HEK293 (cell line): ENCODE results near the gene DDX10.
"Not testable (repeated sequence)": the region's sequence is repeated elsewhere in the genome, so short reads cannot be mapped to it uniquely, and the experiment has no call there.

Experiments used
- PRDM1 ChIP-seq: fragments of 450-650 bp; formaldehyde crosslinking; IDR thresholded peaks from 2 replicates; pipeline ENCODE4; 2016; ENCODE audit warnings: missing biosample characterization, missing genetic modification characterization
- SCRT2 ChIP-seq: fragments of 450-650 bp; formaldehyde crosslinking; IDR thresholded peaks from 2 replicates; pipeline ENCODE4 v1.5.1; 2016; ENCODE audit warnings: missing biosample characterization, missing genetic modification characterization
- ZNF274 ChIP-seq, 2 experiments: fragments of 200-500 bp in 1 of 2; fragments of 450-650 bp in 1 of 2; sonication (Bioruptor generic) in 1 of 2; formaldehyde crosslinking in 1 of 2; IDR thresholded peaks; 2 replicates each; pipeline versions ENCODE4 v1.5.1 to v1.6.1; 2014 to 2016; ENCODE audit warnings: borderline replicate concordance in 1 of 2, inconsistent platforms in 1 of 2, low read length in 1 of 2, missing biosample characterization in 1 of 2, missing genetic modification characterization in 1 of 2
- ZNF280D ChIP-seq: fragments of 450-650 bp; formaldehyde crosslinking; IDR thresholded peaks from 2 replicates; pipeline ENCODE4 v1.5.1; 2016; ENCODE audit warnings: missing biosample characterization, missing genetic modification characterization
- ZNF629 ChIP-seq: fragments of 450-650 bp; formaldehyde crosslinking; IDR thresholded peaks from 2 replicates; pipeline ENCODE4 v1.5.1; 2017; ENCODE audit warnings: missing biosample characterization, missing genetic modification characterization
- ZNF664 ChIP-seq: fragments of 450-650 bp; formaldehyde crosslinking; IDR thresholded peaks from 2 replicates; pipeline ENCODE4 v1.5.1; 2016; ENCODE audit warnings: missing biosample characterization, missing genetic modification characterization
- ZNF747 ChIP-seq: fragments of 450-650 bp; formaldehyde crosslinking; IDR thresholded peaks from 2 replicates; pipeline ENCODE4 v1.5.1; 2016; ENCODE audit warnings: missing biosample characterization, missing genetic modification characterization
- TF ChIP-seq, protein P1 (sequence below): fragments of 450-650 bp; formaldehyde crosslinking; IDR thresholded peaks from 2 replicates; pipeline ENCODE4 v1.5.1; 2016; ENCODE audit warnings: missing biosample characterization, missing genetic modification characterization
- TF ChIP-seq, protein P2 (sequence below): fragments of 450-650 bp; formaldehyde crosslinking; IDR thresholded peaks from 2 replicates; pipeline ENCODE4 v1.5.1; 2016; ENCODE audit warnings: missing biosample characterization, missing genetic modification characterization, low read depth
- TF ChIP-seq, protein P3 (sequence below): fragments of 450-650 bp; formaldehyde crosslinking; IDR thresholded peaks from 2 replicates; pipeline ENCODE4 v1.5.1; 2017; ENCODE audit warnings: missing biosample characterization, missing genetic modification characterization
- TF ChIP-seq, protein P4 (sequence below): fragments of 450-650 bp; formaldehyde crosslinking; IDR thresholded peaks from 2 replicates; pipeline ENCODE4 v1.5.1; 2017; ENCODE audit warnings: missing biosample characterization, missing genetic modification characterization

DNA sequence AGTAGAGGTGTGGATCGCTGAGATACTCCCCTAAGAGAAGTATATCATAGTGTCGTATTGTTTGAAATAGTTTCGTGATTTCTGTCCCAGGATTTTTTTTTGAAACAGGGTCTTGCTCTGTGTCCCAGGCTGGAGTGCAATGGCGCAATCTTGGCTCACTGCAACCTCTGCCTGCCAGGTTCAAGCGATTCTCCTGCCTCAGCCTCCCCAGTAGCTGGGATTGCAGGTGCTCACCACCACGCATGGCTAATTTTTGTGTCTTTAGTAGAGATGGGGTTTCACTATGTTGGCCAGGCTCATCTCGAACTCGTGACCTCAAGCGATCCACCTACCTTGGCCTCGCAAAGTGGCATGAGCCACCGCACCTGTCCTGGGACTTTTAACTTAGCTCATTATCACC lies 159.1 kb downstream of the DDX10 start:
- TF ChIP-seq, protein P1, sequence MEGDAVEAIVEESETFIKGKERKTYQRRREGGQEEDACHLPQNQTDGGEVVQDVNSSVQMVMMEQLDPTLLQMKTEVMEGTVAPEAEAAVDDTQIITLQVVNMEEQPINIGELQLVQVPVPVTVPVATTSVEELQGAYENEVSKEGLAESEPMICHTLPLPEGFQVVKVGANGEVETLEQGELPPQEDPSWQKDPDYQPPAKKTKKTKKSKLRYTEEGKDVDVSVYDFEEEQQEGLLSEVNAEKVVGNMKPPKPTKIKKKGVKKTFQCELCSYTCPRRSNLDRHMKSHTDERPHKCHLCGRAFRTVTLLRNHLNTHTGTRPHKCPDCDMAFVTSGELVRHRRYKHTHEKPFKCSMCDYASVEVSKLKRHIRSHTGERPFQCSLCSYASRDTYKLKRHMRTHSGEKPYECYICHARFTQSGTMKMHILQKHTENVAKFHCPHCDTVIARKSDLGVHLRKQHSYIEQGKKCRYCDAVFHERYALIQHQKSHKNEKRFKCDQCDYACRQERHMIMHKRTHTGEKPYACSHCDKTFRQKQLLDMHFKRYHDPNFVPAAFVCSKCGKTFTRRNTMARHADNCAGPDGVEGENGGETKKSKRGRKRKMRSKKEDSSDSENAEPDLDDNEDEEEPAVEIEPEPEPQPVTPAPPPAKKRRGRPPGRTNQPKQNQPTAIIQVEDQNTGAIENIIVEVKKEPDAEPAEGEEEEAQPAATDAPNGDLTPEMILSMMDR (tag by site-specific recombination) = not testable (repeated sequence)
- TF ChIP-seq ZNF747 (tag by site-specific recombination); ZNF664; ZNF280D; ZNF629 (tag by site-specific recombination); SCRT2 (tag by site-specific recombination); ZNF274 (IDR thresholded peaks at IDR 0.05; ENCODE audit: low read length); ZNF274 (tag by site-specific recombination; IDR thresholded peaks at IDR 0.05; ENCODE audit: borderline replicate concordance); PRDM1 (tag by site-specific recombination): not testable (repeated sequence)
- TF ChIP-seq, protein P2, sequence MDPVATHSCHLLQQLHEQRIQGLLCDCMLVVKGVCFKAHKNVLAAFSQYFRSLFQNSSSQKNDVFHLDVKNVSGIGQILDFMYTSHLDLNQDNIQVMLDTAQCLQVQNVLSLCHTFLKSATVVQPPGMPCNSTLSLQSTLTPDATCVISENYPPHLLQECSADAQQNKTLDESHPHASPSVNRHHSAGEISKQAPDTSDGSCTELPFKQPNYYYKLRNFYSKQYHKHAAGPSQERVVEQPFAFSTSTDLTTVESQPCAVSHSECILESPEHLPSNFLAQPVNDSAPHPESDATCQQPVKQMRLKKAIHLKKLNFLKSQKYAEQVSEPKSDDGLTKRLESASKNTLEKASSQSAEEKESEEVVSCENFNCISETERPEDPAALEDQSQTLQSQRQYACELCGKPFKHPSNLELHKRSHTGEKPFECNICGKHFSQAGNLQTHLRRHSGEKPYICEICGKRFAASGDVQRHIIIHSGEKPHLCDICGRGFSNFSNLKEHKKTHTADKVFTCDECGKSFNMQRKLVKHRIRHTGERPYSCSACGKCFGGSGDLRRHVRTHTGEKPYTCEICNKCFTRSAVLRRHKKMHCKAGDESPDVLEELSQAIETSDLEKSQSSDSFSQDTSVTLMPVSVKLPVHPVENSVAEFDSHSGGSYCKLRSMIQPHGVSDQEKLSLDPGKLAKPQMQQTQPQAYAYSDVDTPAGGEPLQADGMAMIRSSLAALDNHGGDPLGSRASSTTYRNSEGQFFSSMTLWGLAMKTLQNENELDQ = not testable (repeated sequence)
- TF ChIP-seq, protein P3, sequence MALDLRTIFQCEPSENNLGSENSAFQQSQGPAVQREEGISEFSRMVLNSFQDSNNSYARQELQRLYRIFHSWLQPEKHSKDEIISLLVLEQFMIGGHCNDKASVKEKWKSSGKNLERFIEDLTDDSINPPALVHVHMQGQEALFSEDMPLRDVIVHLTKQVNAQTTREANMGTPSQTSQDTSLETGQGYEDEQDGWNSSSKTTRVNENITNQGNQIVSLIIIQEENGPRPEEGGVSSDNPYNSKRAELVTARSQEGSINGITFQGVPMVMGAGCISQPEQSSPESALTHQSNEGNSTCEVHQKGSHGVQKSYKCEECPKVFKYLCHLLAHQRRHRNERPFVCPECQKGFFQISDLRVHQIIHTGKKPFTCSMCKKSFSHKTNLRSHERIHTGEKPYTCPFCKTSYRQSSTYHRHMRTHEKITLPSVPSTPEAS (tag by site-specific recombination) = not testable (repeated sequence)
- TF ChIP-seq, protein P4, sequence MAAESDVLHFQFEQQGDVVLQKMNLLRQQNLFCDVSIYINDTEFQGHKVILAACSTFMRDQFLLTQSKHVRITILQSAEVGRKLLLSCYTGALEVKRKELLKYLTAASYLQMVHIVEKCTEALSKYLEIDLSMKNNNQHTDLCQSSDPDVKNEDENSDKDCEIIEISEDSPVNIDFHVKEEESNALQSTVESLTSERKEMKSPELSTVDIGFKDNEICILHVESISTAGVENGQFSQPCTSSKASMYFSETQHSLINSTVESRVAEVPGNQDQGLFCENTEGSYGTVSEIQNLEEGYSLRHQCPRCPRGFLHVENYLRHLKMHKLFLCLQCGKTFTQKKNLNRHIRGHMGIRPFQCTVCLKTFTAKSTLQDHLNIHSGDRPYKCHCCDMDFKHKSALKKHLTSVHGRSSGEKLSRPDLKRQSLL = not testable (repeated sequence)
